ENCODE measurements around the gene KLF4.

DNA sequence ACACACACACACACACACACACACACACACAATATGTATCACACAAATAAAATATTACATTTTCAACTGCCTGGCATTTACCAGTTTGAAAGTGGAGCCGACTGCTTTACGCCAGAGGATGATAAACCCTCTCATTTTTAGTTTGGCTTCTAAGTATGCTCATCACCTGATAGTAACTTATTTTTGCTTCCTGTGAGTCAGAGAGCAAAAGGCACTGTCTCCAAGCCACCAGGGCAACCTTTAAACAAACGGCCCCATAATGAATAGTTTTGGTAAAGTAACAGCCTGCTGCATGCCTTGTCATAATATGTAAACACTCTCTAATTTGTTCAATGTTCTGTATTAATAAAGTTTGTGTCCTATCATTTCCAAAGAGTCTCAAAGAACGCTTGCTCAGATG, 26.9 kb downstream of the KLF4 start:
- TF ChIP-seq, protein P1, sequence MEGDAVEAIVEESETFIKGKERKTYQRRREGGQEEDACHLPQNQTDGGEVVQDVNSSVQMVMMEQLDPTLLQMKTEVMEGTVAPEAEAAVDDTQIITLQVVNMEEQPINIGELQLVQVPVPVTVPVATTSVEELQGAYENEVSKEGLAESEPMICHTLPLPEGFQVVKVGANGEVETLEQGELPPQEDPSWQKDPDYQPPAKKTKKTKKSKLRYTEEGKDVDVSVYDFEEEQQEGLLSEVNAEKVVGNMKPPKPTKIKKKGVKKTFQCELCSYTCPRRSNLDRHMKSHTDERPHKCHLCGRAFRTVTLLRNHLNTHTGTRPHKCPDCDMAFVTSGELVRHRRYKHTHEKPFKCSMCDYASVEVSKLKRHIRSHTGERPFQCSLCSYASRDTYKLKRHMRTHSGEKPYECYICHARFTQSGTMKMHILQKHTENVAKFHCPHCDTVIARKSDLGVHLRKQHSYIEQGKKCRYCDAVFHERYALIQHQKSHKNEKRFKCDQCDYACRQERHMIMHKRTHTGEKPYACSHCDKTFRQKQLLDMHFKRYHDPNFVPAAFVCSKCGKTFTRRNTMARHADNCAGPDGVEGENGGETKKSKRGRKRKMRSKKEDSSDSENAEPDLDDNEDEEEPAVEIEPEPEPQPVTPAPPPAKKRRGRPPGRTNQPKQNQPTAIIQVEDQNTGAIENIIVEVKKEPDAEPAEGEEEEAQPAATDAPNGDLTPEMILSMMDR (IDR thresholded peaks at IDR 0.05): no peak
- TF ChIP-seq POLR2A (IDR thresholded peaks at IDR 0.05) (no peak), POLR2AphosphoS5 (IDR thresholded peaks at IDR 0.05) (no peak)
